Measurements from ENCODE around the gene AKAP13.

GRCh38 chr15:85414991-85415390, 34.6 kb downstream of the AKAP13 start:
- TF ChIP-seq CTCF (IDR thresholded peaks at IDR 0.05): no peak
- no peak for TF ChIP-seq POLR2A (IDR thresholded peaks at IDR 0.05)

All from uterus (tissue), 2 donors.